MM.1S (cell line): Measurements from ENCODE around the gene FOXO3.

ENCODE experiments used
- EZH2phosphoT487 ChIP-seq: fragments of 300-600 bp; sonication (generic); IDR thresholded peaks from 2 replicates; pipeline ENCODE4 v1.6.1; 2018; ENCODE audit warnings: antibody characterized with exemption, low read length
- TF ChIP-seq, protein P1 (sequence below): fragments of 300-600 bp; sonication (generic); IDR thresholded peaks from 2 replicates; pipeline ENCODE4 v1.5.1; 2016; ENCODE audit warnings: antibody characterized with exemption, low read length, mixed read lengths

DNA sequence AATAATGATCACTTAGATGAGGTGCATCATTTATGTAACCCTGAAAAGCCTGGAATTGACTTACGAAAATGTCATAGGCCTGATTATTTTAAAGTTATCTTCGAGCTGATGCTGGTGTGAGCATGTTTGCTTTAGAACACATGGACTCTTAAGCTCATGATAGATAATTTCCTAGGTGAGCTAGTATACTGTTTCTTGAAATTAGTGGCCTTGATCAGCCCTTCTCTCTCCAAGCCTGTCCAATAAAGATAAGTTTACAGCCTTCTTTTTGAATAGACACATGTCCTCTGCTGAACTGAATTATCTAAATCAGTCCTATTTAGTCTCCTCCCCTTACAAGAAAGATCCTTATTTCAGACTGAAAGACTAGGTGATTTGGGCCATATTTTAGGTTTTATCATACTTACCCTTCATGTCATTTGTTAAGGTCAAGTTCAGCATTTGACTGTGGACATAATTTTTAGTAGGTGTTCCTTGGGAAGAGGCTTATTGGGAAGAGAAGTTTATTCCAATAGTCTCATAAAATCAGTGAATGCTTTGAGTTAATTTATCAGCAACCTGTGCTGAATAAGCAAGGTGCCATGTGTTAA lies 15.3 kb downstream of the FOXO3 start:
- TF ChIP-seq, protein P1, sequence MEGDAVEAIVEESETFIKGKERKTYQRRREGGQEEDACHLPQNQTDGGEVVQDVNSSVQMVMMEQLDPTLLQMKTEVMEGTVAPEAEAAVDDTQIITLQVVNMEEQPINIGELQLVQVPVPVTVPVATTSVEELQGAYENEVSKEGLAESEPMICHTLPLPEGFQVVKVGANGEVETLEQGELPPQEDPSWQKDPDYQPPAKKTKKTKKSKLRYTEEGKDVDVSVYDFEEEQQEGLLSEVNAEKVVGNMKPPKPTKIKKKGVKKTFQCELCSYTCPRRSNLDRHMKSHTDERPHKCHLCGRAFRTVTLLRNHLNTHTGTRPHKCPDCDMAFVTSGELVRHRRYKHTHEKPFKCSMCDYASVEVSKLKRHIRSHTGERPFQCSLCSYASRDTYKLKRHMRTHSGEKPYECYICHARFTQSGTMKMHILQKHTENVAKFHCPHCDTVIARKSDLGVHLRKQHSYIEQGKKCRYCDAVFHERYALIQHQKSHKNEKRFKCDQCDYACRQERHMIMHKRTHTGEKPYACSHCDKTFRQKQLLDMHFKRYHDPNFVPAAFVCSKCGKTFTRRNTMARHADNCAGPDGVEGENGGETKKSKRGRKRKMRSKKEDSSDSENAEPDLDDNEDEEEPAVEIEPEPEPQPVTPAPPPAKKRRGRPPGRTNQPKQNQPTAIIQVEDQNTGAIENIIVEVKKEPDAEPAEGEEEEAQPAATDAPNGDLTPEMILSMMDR = no peak
- no peak for TF ChIP-seq EZH2phosphoT487
